ENCODE results near the gene TMEM11.

The TMEM11 gene

GRCh38 chr17:21217346-21217745 lies 3.4 kb upstream of the TMEM11 start:
- Histone ChIP-seq H3K4me1 (ENCODE audit: control insufficient read depth, insufficient read depth, low read length) (peaks cover 8% of the 10 kb centered on the region), H3K4me3 (ENCODE audit: low read depth, low read length) (no peak overlapping the region), H3K36me3 (ENCODE audit: control insufficient read depth, insufficient read depth, low read length) (no peaks in the 10 kb centered on the region), H3K9me3 (ENCODE audit: control insufficient read depth, insufficient read depth, low read length) (no peaks in the 10 kb centered on the region), H3K27me3 (ENCODE audit: control insufficient read depth, insufficient read depth, low read length) (no peaks in the 10 kb centered on the region), H3K9ac (ENCODE audit: low read depth, low read length) (no peak overlapping the region)

GRCh38 chr17:21215935-21216334 lies 2.0 kb upstream of the TMEM11 start:
- no peak overlapping the region for H3K4me3 ChIP-seq (ENCODE audit: low read depth, low read length)
- peaks cover 12% of the 10 kb centered on the region for H3K4me1 ChIP-seq (ENCODE audit: control insufficient read depth, insufficient read depth, low read length)

DNA sequence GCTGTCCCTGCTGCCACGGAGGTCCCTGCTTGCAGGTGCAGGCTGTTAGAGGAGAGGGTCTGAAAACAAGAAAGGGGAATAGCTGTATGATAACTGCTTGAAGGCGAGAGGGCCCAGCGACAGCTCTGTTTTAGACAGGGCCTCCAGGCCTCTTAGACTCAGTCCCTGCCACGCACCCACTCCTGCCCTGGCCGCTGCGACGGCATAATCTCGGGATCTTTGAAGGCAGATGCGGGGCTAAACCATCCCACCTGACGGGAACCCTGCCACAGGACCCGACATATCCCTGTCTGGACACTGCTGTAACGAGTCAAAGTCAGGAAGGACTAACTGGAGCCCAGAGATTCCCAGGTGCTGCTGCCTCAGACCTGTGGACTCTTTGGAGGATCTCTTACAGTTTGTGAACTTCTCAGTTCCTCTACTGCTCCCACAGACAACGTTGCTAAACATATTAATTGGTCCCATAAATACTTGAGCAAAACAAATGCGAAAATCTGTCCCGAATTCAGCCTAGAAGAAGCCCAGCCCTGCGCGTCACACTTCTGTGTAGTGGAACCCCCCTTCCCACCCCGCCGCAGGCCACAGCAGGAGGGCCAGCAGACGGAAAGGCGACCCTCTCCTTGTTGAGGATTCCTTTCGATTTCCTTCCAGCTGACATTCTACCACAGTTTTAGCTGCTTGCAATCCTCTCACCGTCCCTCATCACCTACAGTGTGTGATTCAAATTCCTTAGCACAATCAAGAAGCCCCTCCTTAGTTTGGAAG lies 998 bp upstream of the TMEM11 start:
- peak overlapping the region; percentile 94 for H3K9ac ChIP-seq (ENCODE audit: low read depth, low read length)
- H3K4me1 ChIP-seq (ENCODE audit: control insufficient read depth, insufficient read depth, low read length): peaks cover 15% of the 10 kb centered on the region
- no peaks in the 10 kb centered on the region for H3K9me3 ChIP-seq (ENCODE audit: control insufficient read depth, insufficient read depth, low read length)
- peak overlapping the region; percentile 94 for H3K4me3 ChIP-seq (ENCODE audit: low read depth, low read length)
- peaks cover 8% of the 10 kb centered on the region for H3K36me3 ChIP-seq (ENCODE audit: control insufficient read depth, insufficient read depth, low read length)
- no peaks in the 10 kb centered on the region for H3K27me3 ChIP-seq (ENCODE audit: control insufficient read depth, insufficient read depth, low read length)

More at GRCh38 chr17:21215935-21216334, 2.0 kb upstream of the TMEM11 start:
- no peak overlapping the region for H3K9ac ChIP-seq (ENCODE audit: low read depth, low read length)
- H3K9me3 ChIP-seq (ENCODE audit: control insufficient read depth, insufficient read depth, low read length): no peaks in the 10 kb centered on the region
- H3K27me3 ChIP-seq (ENCODE audit: control insufficient read depth, insufficient read depth, low read length): no peaks in the 10 kb centered on the region
- H3K36me3 ChIP-seq (ENCODE audit: control insufficient read depth, insufficient read depth, low read length): no peaks in the 10 kb centered on the region

DNA sequence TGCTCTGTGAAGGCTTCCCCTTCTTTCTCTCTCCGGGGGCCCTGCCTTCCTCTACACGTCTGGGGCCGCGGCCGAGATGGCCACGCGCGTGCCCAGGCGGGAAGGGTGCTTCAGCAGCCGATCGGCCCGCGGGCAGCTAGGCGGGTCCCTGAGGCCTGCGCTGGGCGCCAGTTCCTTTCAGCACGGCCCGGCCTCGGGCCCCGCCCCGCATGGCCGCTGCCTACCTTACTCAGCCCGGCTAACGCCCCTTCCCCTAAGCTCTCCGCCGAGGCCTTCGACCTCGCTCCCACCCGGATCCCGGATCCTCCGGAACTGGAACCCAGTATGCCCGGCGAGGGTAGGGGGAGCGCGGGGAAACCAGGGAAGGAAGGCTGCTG lies 335 bp downstream of the TMEM11 start:
- H3K9ac ChIP-seq (ENCODE audit: low read depth, low read length): peak overlapping the region; percentile 95
- no peaks in the 10 kb centered on the region for H3K9me3 ChIP-seq (ENCODE audit: control insufficient read depth, insufficient read depth, low read length)
- no peaks in the 10 kb centered on the region for H3K27me3 ChIP-seq (ENCODE audit: control insufficient read depth, insufficient read depth, low read length)
- H3K4me3 ChIP-seq (ENCODE audit: low read depth, low read length): peak overlapping the region; percentile 94
- H3K36me3 ChIP-seq (ENCODE audit: control insufficient read depth, insufficient read depth, low read length): peaks cover 15% of the 10 kb centered on the region
- peaks cover 15% of the 10 kb centered on the region for H3K4me1 ChIP-seq (ENCODE audit: control insufficient read depth, insufficient read depth, low read length)

- Histone ChIP-seq H3K4me3 (ENCODE audit: low read depth, low read length) (peak overlapping the region; percentile 94), H3K9me3 (ENCODE audit: control insufficient read depth, insufficient read depth, low read length) (no peaks in the 10 kb centered on the region), H3K4me1 (ENCODE audit: control insufficient read depth, insufficient read depth, low read length) (peaks cover 15% of the 10 kb centered on the region), H3K9ac (ENCODE audit: low read depth, low read length) (peak overlapping the region; percentile 95), H3K36me3 (ENCODE audit: control insufficient read depth, insufficient read depth, low read length) (peaks cover 15% of the 10 kb centered on the region), H3K27me3 (ENCODE audit: control insufficient read depth, insufficient read depth, low read length) (no peaks in the 10 kb centered on the region)
Measured at GRCh38 chr17:21212826-21213637, 929 bp downstream of the TMEM11 start.

DNA sequence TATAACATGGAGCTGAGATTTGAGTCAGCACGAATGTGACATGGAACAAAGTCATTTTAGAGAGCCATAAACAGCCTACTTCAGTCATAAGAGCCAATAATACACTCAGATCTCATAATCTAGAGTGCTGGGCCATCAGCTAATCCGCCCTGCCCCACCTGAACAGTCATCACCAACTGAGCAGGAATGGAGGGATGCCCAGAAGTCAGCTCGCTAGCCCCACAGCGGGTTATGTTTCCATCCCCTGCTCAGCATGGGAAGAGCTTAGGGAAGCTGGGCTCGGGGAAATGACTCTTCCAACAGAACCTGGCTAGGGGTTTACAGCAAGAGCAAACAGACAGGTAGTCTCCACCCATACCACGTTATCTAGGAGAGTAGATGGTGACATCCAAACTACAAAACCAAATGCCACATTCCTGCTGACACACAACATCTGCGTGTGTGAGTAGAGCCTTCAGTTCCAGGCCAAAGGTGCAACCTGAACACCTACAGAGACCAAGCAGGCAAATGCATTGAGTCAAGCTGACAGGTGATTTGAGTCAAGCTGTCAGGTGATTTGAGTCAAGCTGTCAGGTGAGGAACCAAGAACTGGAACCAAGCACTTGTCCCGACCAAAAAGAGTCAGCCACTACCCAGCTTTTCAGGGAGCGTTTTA lies 2.0 kb downstream of the TMEM11 start:
- no peak overlapping the region for H3K9ac ChIP-seq (ENCODE audit: low read depth, low read length)
- peak overlapping the region; percentile 94 for H3K4me3 ChIP-seq (ENCODE audit: low read depth, low read length)
- H3K4me1 ChIP-seq (ENCODE audit: control insufficient read depth, insufficient read depth, low read length): peaks cover 15% of the 10 kb centered on the region
- peaks cover 15% of the 10 kb centered on the region for H3K36me3 ChIP-seq (ENCODE audit: control insufficient read depth, insufficient read depth, low read length)
- no peaks in the 10 kb centered on the region for H3K9me3 ChIP-seq (ENCODE audit: control insufficient read depth, insufficient read depth, low read length)
- H3K27me3 ChIP-seq (ENCODE audit: control insufficient read depth, insufficient read depth, low read length): no peaks in the 10 kb centered on the region

DNA sequence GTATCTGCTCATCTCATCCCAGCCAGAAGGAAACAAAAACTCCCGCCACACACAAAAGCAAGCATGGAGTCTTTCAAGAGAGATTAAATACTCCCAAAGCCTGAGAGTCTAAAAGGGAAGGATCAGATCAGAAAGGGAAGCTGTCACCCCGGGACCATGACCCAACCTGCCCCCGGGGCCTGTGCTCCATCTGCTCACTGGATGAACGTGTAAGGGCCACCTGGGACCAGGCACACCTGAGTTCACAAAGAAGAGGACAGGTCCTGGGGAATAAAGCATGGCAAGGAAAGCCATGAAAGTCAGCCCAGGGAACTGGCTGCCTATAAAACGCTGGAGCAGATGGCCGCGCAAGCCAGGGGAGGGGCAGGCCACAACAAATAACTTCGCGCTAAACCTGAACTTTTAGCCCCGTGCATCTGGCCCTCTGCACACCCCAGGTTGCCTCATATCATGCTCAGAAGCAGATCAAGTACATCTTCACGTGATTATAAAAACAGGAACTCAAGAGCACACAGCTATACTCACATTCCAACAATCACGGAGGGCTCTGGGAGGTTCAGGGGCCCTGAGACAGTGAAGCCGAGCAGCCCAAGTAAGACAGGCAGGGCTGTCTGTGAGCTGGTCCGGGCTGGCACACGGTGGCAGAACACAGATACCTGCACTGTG lies 3.4 kb downstream of the TMEM11 start:
- H3K4me1 ChIP-seq (ENCODE audit: control insufficient read depth, insufficient read depth, low read length): peaks cover 15% of the 10 kb centered on the region
- H3K4me3 ChIP-seq (ENCODE audit: low read depth, low read length): no peak overlapping the region
- no peaks in the 10 kb centered on the region for H3K9me3 ChIP-seq (ENCODE audit: control insufficient read depth, insufficient read depth, low read length)
- peaks cover 15% of the 10 kb centered on the region for H3K36me3 ChIP-seq (ENCODE audit: control insufficient read depth, insufficient read depth, low read length)
- no peaks in the 10 kb centered on the region for H3K27me3 ChIP-seq (ENCODE audit: control insufficient read depth, insufficient read depth, low read length)
- H3K9ac ChIP-seq (ENCODE audit: low read depth, low read length): no peak overlapping the region

- peaks cover 15% of the 10 kb centered on the region for H3K36me3 ChIP-seq (ENCODE audit: control insufficient read depth, insufficient read depth, low read length)
- no peak overlapping the region for H3K9ac ChIP-seq (ENCODE audit: low read depth, low read length)
- peaks cover 14% of the 10 kb centered on the region for H3K4me1 ChIP-seq (ENCODE audit: control insufficient read depth, insufficient read depth, low read length)
- no peaks in the 10 kb centered on the region for H3K27me3 ChIP-seq (ENCODE audit: control insufficient read depth, insufficient read depth, low read length)
- H3K9me3 ChIP-seq (ENCODE audit: control insufficient read depth, insufficient read depth, low read length): no peaks in the 10 kb centered on the region
- H3K4me3 ChIP-seq (ENCODE audit: low read depth, low read length): no peak overlapping the region
Measured at GRCh38 chr17:21209511-21210175, 4.3 kb downstream of the TMEM11 start.

- no peak overlapping the region for H3K4me3 ChIP-seq (ENCODE audit: low read depth, low read length)
- H3K4me1 ChIP-seq (ENCODE audit: control insufficient read depth, insufficient read depth, low read length): peaks cover 16% of the 10 kb centered on the region
- no peaks in the 10 kb centered on the region for H3K9me3 ChIP-seq (ENCODE audit: control insufficient read depth, insufficient read depth, low read length)
- H3K27me3 ChIP-seq (ENCODE audit: control insufficient read depth, insufficient read depth, low read length): no peaks in the 10 kb centered on the region
- H3K36me3 ChIP-seq (ENCODE audit: control insufficient read depth, insufficient read depth, low read length): peaks cover 15% of the 10 kb centered on the region
- H3K9ac ChIP-seq (ENCODE audit: low read depth, low read length): no peak overlapping the region
Measured at GRCh38 chr17:21208352-21208751, 5.6 kb downstream of the TMEM11 start.

- Histone ChIP-seq H3K36me3 (ENCODE audit: control insufficient read depth, insufficient read depth, low read length) (peaks cover 7% of the 10 kb centered on the region), H3K9ac (ENCODE audit: low read depth, low read length) (no peak overlapping the region), H3K27me3 (ENCODE audit: control insufficient read depth, insufficient read depth, low read length) (no peaks in the 10 kb centered on the region), H3K4me3 (ENCODE audit: low read depth, low read length) (no peak overlapping the region), H3K9me3 (ENCODE audit: control insufficient read depth, insufficient read depth, low read length) (no peaks in the 10 kb centered on the region), H3K4me1 (ENCODE audit: control insufficient read depth, insufficient read depth, low read length) (peaks cover 25% of the 10 kb centered on the region)
Measured at GRCh38 chr17:21204935-21205334, 9.0 kb downstream of the TMEM11 start.

- no peak overlapping the region for H3K4me3 ChIP-seq (ENCODE audit: low read depth, low read length)
- peaks cover 31% of the 10 kb centered on the region for H3K4me1 ChIP-seq (ENCODE audit: control insufficient read depth, insufficient read depth, low read length)
- no peaks in the 10 kb centered on the region for H3K27me3 ChIP-seq (ENCODE audit: control insufficient read depth, insufficient read depth, low read length)
- peaks cover 10% of the 10 kb centered on the region for H3K36me3 ChIP-seq (ENCODE audit: control insufficient read depth, insufficient read depth, low read length)
- H3K9ac ChIP-seq (ENCODE audit: low read depth, low read length): no peak overlapping the region
- H3K9me3 ChIP-seq (ENCODE audit: control insufficient read depth, insufficient read depth, low read length): no peaks in the 10 kb centered on the region
Measured at GRCh38 chr17:21202512-21202911, 11.4 kb downstream of the TMEM11 start.
